SK-N-SH (cell line): ENCODE data around the gene UNC13D. TPM values are rescaled to one million over a fixed set of nuclear protein-coding genes. Genes with fewer than 3 reads are reported as not detected.

Experiments
- CTCF ChIA-PET: fragments of 300-600, 350-600 bp; formaldehyde crosslinking; extraction: SDS; loops from one replicate; lab custom pipeline; 2021; lab: Yijun Ruan, JAX
- POLR2A ChIA-PET: fragments of 350-600 bp; sonication (Branson Sonifier 250); formaldehyde crosslinking; extraction: SDS; loops from one replicate; lab custom pipeline; 2020; ENCODE audit warnings: antibody characterized with exemption, inconsistent platforms; lab: Yijun Ruan, JAX
- DNase-seq: peaks from one replicate; pipeline ENCODE4 v3.0.0; 2012
- H2AFZ ChIP-seq: fragments of 200-600 bp; sonication (generic); 2 replicates; pipeline ENCODE4 v1.8.1; 2016; ENCODE audit warnings: antibody characterized with exemption, mild to moderate bottlenecking, low read depth
- H3F3A ChIP-seq: fragments of 200-600 bp; sonication (generic); replicated peaks from 2 replicates; pipeline ENCODE3; 2016; ENCODE audit warnings: antibody characterized with exemption, mild to moderate bottlenecking; ENCODE audit not compliant: insufficient read depth
- H3K27ac ChIP-seq, 2 experiments: fragments of 200-500 bp in 1 of 2; fragments of 200-600 bp in 1 of 2; sonication (Bioruptor generic) in 1 of 2; sonication (generic), shearing (Covaris generic) in 1 of 2; 2 replicates each; pipeline versions ENCODE4 v1.5.1 to v1.6.1; 2014 to 2016; ENCODE audit warnings: low read depth in 2 of 2, inconsistent platforms in 1 of 2, low read length in 1 of 2, mild to moderate bottlenecking in 1 of 2, mixed read lengths in 1 of 2
- H3K27me3 ChIP-seq: fragments of 200-600 bp; sonication (generic), shearing (Covaris generic); 2 replicates; pipeline ENCODE4 v1.6.1; 2016; ENCODE audit warnings: mixed run types; ENCODE audit not compliant: insufficient read depth
- H3K36me3 ChIP-seq, 2 experiments: fragments of 200-500 bp in 1 of 2; fragments of 200-600 bp in 1 of 2; sonication (Bioruptor generic) in 1 of 2; sonication (generic) in 1 of 2; replicated peaks in 1 of 2; 2 replicates each; pipeline versions ENCODE3 to v1.5.1; 2014 to 2016; ENCODE audit warnings: low read length in 1 of 2, mild to moderate bottlenecking in 1 of 2; ENCODE audit not compliant: insufficient read depth in 2 of 2, control insufficient read depth in 1 of 2
- H3K4me1 ChIP-seq, 2 experiments: fragments of 200-500 bp in 1 of 2; fragments of 200-600 bp in 1 of 2; sonication (Bioruptor generic) in 1 of 2; sonication (generic), shearing (Covaris generic) in 1 of 2; 2 replicates each; pipeline versions ENCODE4 v1.5.1 to v1.6.1; 2014 to 2016; ENCODE audit warnings: low read depth in 1 of 2, low read length in 1 of 2, mixed run types in 1 of 2; ENCODE audit not compliant: insufficient read depth in 2 of 2, control insufficient read depth in 1 of 2
- H3K4me2 ChIP-seq: fragments of 200-600 bp; sonication (generic), shearing (Covaris generic); 2 replicates; pipeline ENCODE4 v1.6.1; 2017; ENCODE audit warnings: mixed run types
- H3K4me3 ChIP-seq, 2 experiments: fragments of 200-500 bp in 1 of 2; fragments of 200-600 bp in 1 of 2; sonication (Bioruptor generic) in 1 of 2; sonication (generic), shearing (Covaris generic) in 1 of 2; 2 replicates each; pipeline versions ENCODE4 v1.5.1 to v1.8.1; 2014 to 2016; ENCODE audit warnings: low read depth in 2 of 2, inconsistent platforms in 1 of 2, low read length in 1 of 2, mild to moderate bottlenecking in 1 of 2, mixed read lengths in 1 of 2, moderate library complexity in 1 of 2
- H3K79me2 ChIP-seq: fragments of 200-600 bp; sonication (generic); 2 replicates; pipeline ENCODE4 v1.8.1; 2017; ENCODE audit warnings: mild to moderate bottlenecking; ENCODE audit not compliant: insufficient read depth
- H3K9ac ChIP-seq: fragments of 200-600 bp; sonication (generic); 2 replicates; pipeline ENCODE4 v1.6.1; 2017; ENCODE audit warnings: mixed run types
- H3K9me2 ChIP-seq: fragments of 200-600 bp; sonication (generic); 2 replicates; pipeline ENCODE4 v1.6.1; 2017; ENCODE audit warnings: mixed run types
- H3K9me3 ChIP-seq: fragments of 200-600 bp; sonication (generic); 2 replicates; pipeline ENCODE4 v1.6.1; 2017; ENCODE audit warnings: mixed run types, mild to moderate bottlenecking, moderate library complexity
- H4K20me1 ChIP-seq: fragments of 200-600 bp; sonication (generic); 2 replicates; pipeline ENCODE4 v1.6.1; 2017; ENCODE audit warnings: mild to moderate bottlenecking, mixed run types; ENCODE audit not compliant: insufficient read depth
- ELF1 ChIP-seq: IDR thresholded peaks from 2 replicates; pipeline ENCODE4 v1.4.0; 2012
- EP300 ChIP-seq, 2 experiments: IDR thresholded peaks; 2 replicates each; pipeline versions ENCODE4 v1.4.0 to v1.6.1; 2012; ENCODE audit warnings: borderline replicate concordance in 1 of 2, low read depth in 1 of 2, low read length in 1 of 2
- FOSL2 ChIP-seq: IDR thresholded peaks from 2 replicates; pipeline ENCODE4 v1.4.0; 2012; ENCODE audit warnings: low read depth, mild to moderate bottlenecking, moderate library complexity, borderline replicate concordance
- FOXM1 ChIP-seq: IDR thresholded peaks from 2 replicates; pipeline ENCODE4 v1.4.0; 2012; ENCODE audit warnings: low read depth, mild to moderate bottlenecking
- GABPA ChIP-seq: IDR thresholded peaks from 2 replicates; pipeline ENCODE4 v1.4.0; 2012; ENCODE audit warnings: low read depth, mild to moderate bottlenecking
- GATA2 ChIP-seq: sonication (generic); formaldehyde crosslinking; IDR thresholded peaks from 2 replicates; pipeline ENCODE4 v1.5.0; 2020; ENCODE audit warnings: mild to moderate bottlenecking, missing genetic modification reagents
- RAD21 ChIP-seq: IDR thresholded peaks from 2 replicates; pipeline ENCODE4 v1.6.1; 2012; ENCODE audit warnings: mild to moderate bottlenecking, low read length
- RFX5 ChIP-seq: IDR thresholded peaks from 2 replicates; pipeline ENCODE4 v1.6.1; 2012; ENCODE audit warnings: mild to moderate bottlenecking, improper control_type of control experiment, low read length
- SIN3A ChIP-seq: IDR thresholded peaks from 2 replicates; pipeline ENCODE4 v1.6.1; 2012; ENCODE audit warnings: low read depth, mild to moderate bottlenecking, low read length, moderate library complexity, borderline replicate concordance
- SMC3 ChIP-seq: IDR thresholded peaks from 2 replicates; pipeline ENCODE4 v1.6.1; 2012; ENCODE audit warnings: low read depth, low read length, improper control_type of control experiment
- TEAD4 ChIP-seq: IDR thresholded peaks from 2 replicates; pipeline ENCODE4 v1.4.0; 2012; ENCODE audit warnings: mild to moderate bottlenecking, borderline replicate concordance; ENCODE audit not compliant: insufficient read depth
- WGBS: methylation state at CpG from one replicate; pipeline ENCODE4 v1.1.6; 2017; ENCODE audit warnings: low lambda C conversion rate; 5-methylcytosine and 5-hydroxymethylcytosine counted together
- polyA plus RNA-seq, 3 experiments: library from polyadenylated mRNA; depleted of rRNA; stranded (reverse); fragments of >200 nt; gene quantifications; 2 replicates each; pipeline ENCODE4 v1.2.3, GENCODE V29; 2012
- TF ChIP-seq, protein P1 (sequence below): IDR thresholded peaks from 2 replicates; pipeline ENCODE4 v1.4.0; 2012; ENCODE audit warnings: low read depth, borderline replicate concordance
- TF ChIP-seq, protein P2 (sequence below): IDR thresholded peaks from 2 replicates; pipeline ENCODE4 v1.4.0; 2012; ENCODE audit warnings: low read depth
- TF ChIP-seq, protein P3 (sequence below): fragments of 200-600 bp; sonication (generic); IDR thresholded peaks from 2 replicates; pipeline ENCODE4 v1.6.1; 2017; ENCODE audit warnings: antibody characterized with exemption, mild to moderate bottlenecking, moderate library complexity
- TF ChIP-seq, protein P4 (sequence below): fragments of 150-350 bp; IDR thresholded peaks from 2 replicates; pipeline ENCODE4 v1.6.1; 2017; ENCODE audit warnings: antibody characterized with exemption, low read length, low read depth, borderline replicate concordance

UNC13D gene
- polyA plus RNA-seq, 1 of the 3 experiments (the other 2 are of a cell fraction), result 0.99 TPM

DNA sequence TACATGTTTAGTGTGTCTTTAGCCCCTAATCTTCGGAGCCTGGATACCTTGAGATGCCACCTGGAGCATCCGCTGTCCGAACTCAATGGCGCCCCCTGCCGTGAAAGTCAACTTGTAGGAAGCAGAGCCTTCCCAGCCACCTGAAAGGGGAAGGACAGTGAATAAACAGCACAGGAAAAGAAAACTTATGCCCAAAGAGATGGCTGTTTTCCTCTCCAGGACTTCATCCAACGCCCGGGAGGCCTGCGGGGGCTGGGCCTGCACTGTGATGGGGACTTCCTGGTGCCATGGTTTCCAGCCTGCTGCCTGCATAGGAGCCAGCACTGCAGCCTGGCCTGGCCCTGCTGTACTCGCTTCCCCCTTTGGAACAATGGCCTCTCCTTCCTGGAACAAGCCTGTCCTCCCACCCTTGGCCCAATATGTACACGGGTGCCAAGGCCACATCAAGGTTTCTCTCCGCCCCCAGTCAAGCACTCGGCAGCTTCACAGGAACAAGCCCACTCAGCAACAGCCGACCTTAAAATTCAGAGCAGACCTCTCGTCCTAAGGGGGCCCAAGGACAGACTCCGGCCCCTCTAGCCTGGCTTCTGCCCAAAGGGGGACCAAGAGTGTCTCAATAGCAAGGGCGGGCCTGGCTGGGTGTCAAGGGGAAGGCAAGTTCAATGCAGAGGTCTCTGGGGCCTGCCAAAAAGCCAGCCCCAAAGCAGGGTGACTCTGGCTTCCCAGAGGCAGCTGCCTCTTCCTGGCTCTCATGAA lies 4.5 kb upstream of the UNC13D start:
- no peaks in the 10 kb centered on the region for H3K9me3 ChIP-seq
- H3K4me3 ChIP-seq, result no peak overlapping the region; a peak in 1 of 4 replicates
- H3F3A ChIP-seq, result peaks cover 4% of the 10 kb centered on the region
- peak; percentile 73 for DNase-seq
- TF ChIP-seq FOXM1 (no peak), FOSL2 (no peak), TEAD4 (no peak), RAD21 (peak; percentile 49), SIN3A (no peak), ELF1 (no peak), GABPA (no peak), RFX5 (no peak), EP300 (IDR thresholded peaks at IDR 0.05; ENCODE audit: borderline replicate concordance in 1 of 2, low read depth in 1 of 2, low read length in 1 of 2) (no peak), SMC3 (peak; percentile 46), GATA2 (CRISPR knock-in tag) (no peak)
- TF ChIP-seq, protein P1, sequence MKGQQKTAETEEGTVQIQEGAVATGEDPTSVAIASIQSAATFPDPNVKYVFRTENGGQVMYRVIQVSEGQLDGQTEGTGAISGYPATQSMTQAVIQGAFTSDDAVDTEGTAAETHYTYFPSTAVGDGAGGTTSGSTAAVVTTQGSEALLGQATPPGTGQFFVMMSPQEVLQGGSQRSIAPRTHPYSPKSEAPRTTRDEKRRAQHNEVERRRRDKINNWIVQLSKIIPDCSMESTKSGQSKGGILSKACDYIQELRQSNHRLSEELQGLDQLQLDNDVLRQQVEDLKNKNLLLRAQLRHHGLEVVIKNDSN, result no peak
- TF ChIP-seq, protein P2, sequence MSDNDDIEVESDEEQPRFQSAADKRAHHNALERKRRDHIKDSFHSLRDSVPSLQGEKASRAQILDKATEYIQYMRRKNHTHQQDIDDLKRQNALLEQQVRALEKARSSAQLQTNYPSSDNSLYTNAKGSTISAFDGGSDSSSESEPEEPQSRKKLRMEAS, result no peak
- TF ChIP-seq, protein P3, sequence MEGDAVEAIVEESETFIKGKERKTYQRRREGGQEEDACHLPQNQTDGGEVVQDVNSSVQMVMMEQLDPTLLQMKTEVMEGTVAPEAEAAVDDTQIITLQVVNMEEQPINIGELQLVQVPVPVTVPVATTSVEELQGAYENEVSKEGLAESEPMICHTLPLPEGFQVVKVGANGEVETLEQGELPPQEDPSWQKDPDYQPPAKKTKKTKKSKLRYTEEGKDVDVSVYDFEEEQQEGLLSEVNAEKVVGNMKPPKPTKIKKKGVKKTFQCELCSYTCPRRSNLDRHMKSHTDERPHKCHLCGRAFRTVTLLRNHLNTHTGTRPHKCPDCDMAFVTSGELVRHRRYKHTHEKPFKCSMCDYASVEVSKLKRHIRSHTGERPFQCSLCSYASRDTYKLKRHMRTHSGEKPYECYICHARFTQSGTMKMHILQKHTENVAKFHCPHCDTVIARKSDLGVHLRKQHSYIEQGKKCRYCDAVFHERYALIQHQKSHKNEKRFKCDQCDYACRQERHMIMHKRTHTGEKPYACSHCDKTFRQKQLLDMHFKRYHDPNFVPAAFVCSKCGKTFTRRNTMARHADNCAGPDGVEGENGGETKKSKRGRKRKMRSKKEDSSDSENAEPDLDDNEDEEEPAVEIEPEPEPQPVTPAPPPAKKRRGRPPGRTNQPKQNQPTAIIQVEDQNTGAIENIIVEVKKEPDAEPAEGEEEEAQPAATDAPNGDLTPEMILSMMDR, result peak; percentile 95
- TF ChIP-seq, protein P4, sequence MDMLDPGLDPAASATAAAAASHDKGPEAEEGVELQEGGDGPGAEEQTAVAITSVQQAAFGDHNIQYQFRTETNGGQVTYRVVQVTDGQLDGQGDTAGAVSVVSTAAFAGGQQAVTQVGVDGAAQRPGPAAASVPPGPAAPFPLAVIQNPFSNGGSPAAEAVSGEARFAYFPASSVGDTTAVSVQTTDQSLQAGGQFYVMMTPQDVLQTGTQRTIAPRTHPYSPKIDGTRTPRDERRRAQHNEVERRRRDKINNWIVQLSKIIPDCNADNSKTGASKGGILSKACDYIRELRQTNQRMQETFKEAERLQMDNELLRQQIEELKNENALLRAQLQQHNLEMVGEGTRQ, result no peak
- no peaks in the 10 kb centered on the region; the same call in 1 of the 2 replicates for H4K20me1 ChIP-seq
- H3K9ac ChIP-seq, result no peak overlapping the region
- no peaks in the 10 kb centered on the region for H3K9me2 ChIP-seq
- H2AFZ ChIP-seq, result no peak overlapping the region
- H3K4me1 ChIP-seq, result peaks cover 13 to 26% of the 10 kb centered on the region in 2 experiments; a peak in 3 of 4 replicates
- no peaks in the 10 kb centered on the region for H3K27me3 ChIP-seq
- H3K79me2 ChIP-seq, result peaks cover 25% of the 10 kb centered on the region
- ChIA-PET CTCF (interaction anchor here (0.6 to 16.1 kb wide), 29 partner anchors 7 to 483 kb away, joined by 3 to 326 read pairs (median 4); partner anchors contain the start of genes MRPL38, TRIM47, TRIM65 and WBP2), POLR2A (no interaction called here)
- H3K4me2 ChIP-seq, result no peak overlapping the region
- 57% methylated on average over 16 of the region's 16 CpGs for WGBS
- no peak overlapping the region; a peak in 1 of 4 replicates for H3K27ac ChIP-seq
- peaks cover 28 to 51% of the 10 kb centered on the region in 2 experiments for H3K36me3 ChIP-seq
